HEK293T (cell line): ENCODE results near the gene AGMO.

ENCODE experiments used
- ARNT ChIP-seq: fragments of 450-650 bp; IDR thresholded peaks from 2 replicates; pipeline ENCODE4 v1.6.1; 2017; ENCODE audit warnings: mild to moderate bottlenecking
- BHLHE40 ChIP-seq: fragments of 450-650 bp; IDR thresholded peaks from 2 replicates; pipeline ENCODE4 v1.6.1; 2016; ENCODE audit warnings: mild to moderate bottlenecking, moderate library complexity, borderline replicate concordance
- ELF4 ChIP-seq: fragments of 450-650 bp; IDR thresholded peaks from 2 replicates; pipeline ENCODE4 v1.6.1; 2017; ENCODE audit warnings: antibody characterized with exemption
- FOXA1 ChIP-seq: fragments of 450-650 bp; IDR thresholded peaks from 2 replicates; pipeline ENCODE4 v1.6.1; 2016; ENCODE audit warnings: mild to moderate bottlenecking
- FOXK2 ChIP-seq: fragments of 450-650 bp; IDR thresholded peaks from 2 replicates; pipeline ENCODE4 v1.6.1; 2016; ENCODE audit warnings: mild to moderate bottlenecking
- FOXM1 ChIP-seq: fragments of 450-650 bp; IDR thresholded peaks from 2 replicates; pipeline ENCODE4 v1.6.1; 2017; ENCODE audit warnings: mild to moderate bottlenecking, borderline replicate concordance
- SP1 ChIP-seq: fragments of 450-650 bp; IDR thresholded peaks from 2 replicates; pipeline ENCODE4 v1.6.1; 2017
- SUZ12 ChIP-seq: fragments of 450-650 bp; IDR thresholded peaks from 2 replicates; pipeline ENCODE4 v1.6.1; 2016; ENCODE audit warnings: mild to moderate bottlenecking
- TARDBP ChIP-seq: fragments of 450-650 bp; IDR thresholded peaks from 2 replicates; pipeline ENCODE4 v1.6.1; 2016
- ZNF384 ChIP-seq: fragments of 450-650 bp; IDR thresholded peaks from 2 replicates; pipeline ENCODE4 v1.6.1; 2016
- TF ChIP-seq, protein P1 (sequence below): fragments of 450-650 bp; IDR thresholded peaks from 2 replicates; pipeline ENCODE4 v1.6.1; 2016

DNA sequence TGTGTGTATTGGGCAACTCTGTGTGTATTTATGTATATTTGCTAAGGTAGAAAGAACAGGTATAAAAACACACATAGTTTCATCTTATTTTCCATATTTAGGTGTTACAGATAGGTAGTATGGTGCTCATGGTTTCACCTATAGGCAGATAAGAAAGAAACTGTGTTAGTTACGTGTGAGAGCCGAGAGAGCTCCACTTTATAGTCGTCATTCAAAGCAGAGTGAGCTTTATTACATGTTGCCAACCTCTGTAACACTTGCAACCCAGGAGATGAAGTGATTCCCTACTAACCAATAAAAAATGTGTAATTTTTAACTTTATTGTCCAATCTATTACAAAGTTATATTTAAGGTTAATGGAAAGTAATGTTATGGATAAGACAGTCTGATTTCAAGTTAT, 121.3 kb downstream of the AGMO start:
- TF ChIP-seq FOXA1 (no peak), BHLHE40 (no peak), TARDBP (no peak), FOXK2 (no peak), SUZ12 (no peak), SP1 (no peak), FOXM1 (no peak), ZNF384 (no peak), ELF4 (no peak), ARNT (no peak)
- TF ChIP-seq, protein P1, sequence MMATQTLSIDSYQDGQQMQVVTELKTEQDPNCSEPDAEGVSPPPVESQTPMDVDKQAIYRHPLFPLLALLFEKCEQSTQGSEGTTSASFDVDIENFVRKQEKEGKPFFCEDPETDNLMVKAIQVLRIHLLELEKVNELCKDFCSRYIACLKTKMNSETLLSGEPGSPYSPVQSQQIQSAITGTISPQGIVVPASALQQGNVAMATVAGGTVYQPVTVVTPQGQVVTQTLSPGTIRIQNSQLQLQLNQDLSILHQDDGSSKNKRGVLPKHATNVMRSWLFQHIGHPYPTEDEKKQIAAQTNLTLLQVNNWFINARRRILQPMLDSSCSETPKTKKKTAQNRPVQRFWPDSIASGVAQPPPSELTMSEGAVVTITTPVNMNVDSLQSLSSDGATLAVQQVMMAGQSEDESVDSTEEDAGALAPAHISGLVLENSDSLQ, result no peak
